Stimulated activated CD8-positive, alpha-beta memory T cell treated with anti-CD3 and anti-CD28 coated beads, Interleukin-7, amount 100 ng/mL, for 48 hours (primary cell): ENCODE data around the gene FAM98B.

Source experiments
- DNase-seq, 2 donors: peaks; one replicate each; pipeline ENCODE4 v3.0.0-alpha.2; 2020; ENCODE audit warnings: low read depth in 1 of 2; ENCODE audit errors: extremely low read depth in 1 of 2

Gene FAM98B

DNA sequence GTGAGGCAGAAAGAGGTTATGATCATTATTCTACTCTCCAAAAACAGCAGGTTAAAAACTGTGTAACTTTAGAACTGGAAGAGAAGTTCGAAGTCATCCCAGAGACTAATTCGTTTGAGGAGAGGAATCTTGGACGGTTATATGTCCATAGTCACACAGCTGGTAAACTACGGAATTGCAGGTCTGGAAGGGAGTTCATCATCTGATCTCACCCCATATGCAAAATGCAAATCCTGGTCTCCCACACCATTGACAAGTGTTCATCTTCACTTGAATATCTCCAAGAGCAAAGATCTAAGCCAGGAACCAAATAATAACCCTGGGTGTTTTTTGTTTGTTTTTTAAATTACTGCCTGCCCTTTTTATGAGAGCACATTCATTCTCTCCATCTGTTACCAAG, 53.1 kb downstream of the FAM98B start:
- DNase-seq: no peak

DNA sequence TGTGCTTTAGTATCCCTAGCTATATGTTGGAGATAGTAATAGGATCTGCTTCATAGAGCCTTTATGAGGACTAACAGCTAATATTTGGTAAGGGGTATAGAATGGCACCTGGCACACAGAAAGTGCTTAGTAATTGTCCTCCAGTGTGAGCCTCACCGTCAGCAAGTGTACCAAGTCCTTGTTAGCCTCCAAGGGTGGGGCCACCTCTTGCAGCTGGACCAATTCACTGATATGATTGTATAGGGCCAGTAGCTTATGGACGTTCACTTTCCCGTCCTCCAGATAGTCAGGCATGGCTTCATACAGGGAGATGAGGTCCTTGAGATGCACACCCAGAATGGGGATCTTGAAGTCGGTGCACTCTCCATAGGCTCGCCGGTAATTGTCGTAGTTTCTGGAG, 53.6 kb downstream of the FAM98B start:
- DNase-seq: no peak

DNA sequence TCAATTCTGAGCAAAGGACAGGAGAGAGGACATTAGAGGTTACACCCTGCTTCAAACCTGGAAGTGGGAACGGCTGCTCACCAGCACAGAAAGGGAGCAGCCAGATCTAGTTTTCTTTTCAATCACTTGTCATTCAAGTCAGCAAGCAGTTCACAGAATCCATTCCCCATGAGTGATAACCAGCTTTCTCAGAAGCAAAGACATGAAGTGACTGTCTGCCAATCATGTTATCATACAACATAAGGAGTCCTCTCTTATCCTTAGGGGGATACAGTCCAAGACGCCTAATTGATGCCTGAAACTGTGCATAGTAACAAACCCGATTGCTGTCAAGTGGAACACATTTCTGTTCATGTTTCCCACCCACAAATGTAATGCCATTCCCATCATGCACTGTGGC, 54.7 kb downstream of the FAM98B start:
- no peak for DNase-seq

DNA sequence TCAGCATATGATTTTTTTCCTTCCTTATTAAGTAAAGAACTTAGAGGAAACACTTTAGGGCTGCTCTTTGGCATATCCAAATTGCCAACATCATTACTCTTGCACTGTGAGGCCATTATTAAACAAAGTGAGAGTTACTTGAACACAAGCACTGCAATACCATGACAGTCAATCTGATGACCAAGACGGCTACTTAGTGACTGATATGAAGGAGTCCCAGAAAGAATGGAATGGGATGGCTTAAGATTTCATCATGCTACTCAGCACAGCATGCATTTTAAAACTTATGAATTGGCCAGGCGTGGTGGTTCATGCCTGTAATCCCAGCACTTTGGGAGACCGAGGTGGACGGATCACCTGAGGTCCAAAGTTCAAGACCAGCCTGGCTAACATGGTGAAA, 55.2 kb downstream of the FAM98B start:
- no peak for DNase-seq

DNA sequence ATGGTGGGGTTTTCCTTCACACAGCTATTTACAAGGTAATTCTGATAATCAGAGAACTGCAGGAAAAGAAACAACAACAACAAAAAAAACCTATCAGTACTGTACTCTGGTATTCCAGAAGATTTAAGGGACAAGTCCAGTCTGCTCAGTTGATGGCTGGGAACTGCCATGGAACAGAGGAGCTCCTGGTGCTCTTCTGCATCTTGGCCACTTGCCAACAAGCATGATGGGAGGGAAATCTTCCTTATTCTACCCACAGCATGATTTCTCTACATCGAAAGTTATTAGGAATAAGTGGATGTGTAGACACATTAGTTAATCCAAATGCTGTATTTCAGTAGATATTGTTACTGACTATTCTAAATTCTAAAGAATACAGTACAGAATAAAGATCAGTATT, 59.0 kb downstream of the FAM98B start:
- DNase-seq: no peak

DNA sequence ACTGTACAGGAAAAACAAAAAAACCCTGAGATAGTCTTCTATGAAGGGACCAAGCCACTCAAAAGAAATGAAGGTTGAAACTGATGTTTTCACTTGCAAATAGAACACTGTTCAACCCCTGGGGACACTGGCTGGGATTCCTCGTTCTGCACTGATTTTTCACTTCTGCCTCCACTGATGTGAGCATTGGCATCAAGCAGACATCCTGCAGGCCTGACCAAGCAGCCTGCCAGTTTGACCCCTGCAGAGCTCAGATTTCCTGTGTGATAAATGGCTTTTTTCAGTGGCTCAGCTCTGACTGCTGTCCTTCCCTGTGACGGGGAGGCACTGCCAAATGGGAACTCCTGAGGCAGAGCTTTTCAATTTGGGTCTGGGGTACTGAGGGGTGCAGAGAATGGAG, 60.7 kb downstream of the FAM98B start:
- no peak for DNase-seq

DNA sequence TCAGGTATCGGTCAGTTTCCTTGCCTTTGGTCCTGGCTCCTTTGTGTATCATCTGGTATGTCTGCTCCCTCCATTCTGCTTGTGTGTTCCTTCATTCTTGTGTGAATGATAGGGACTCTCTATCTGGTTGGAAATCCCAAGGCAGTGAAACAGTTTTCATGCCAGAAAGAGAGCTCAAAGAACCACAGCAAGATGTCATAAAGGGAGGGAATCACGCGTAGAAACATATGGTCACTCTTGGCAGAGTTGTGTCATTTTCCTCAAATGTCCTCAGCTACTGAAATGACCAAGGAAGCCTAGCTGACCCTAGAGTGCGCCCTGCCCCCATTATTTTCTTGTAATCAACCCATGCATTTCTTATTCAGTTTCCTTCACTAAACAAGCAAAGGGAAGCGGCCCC, 62.7 kb downstream of the FAM98B start:
- no peak for DNase-seq

DNA sequence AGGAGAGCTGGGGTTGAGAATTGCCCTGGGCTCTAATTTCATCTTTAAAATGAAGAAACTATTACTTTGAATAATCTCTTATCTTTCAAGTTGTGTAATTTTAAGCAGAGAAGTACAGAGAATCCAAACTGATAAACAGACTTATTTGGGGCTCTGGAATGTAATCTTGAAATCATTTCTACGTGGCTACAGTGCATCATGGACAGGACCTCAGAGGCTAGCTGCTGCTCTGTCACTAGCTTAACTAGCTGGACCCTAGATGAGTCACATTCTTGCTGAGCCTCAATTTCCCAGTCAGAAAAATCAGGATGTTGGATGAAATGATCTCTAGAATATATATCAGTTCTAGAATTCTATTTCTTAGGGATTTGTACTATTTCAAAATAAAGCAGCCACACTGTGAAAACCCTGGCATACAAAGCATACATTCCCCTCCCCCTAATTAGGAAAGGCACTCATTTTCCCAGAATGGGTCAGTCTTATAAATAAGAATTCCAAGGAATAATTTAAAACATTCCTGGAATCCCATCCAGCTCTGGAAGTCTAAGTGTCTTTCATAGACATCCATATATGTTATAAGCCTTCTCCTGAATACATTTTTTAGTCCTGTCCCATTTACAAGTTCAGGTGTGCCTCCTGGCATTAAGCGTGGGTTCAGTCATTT, 63.5 kb downstream of the FAM98B start:
- no peak for DNase-seq

DNA sequence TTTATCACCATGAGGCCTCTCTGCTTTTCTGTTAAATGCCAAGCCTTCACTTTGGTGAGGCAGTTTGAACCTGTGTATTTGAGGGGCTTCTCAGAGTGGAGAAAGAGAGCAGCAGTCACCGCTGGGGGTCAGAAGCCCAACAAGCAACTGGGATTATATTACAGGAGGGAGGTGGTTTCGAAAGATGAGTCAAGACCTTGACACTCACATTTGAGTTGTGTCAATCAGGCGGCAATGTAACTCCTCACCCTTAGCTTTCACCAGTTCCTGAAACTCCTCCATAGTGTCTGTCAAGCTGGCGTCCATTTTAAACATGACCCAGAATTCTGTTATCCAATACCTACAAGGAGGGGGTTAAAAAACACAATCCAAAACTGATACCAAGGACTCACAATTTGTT, 64.2 kb downstream of the FAM98B start:
- DNase-seq: no peak

DNA sequence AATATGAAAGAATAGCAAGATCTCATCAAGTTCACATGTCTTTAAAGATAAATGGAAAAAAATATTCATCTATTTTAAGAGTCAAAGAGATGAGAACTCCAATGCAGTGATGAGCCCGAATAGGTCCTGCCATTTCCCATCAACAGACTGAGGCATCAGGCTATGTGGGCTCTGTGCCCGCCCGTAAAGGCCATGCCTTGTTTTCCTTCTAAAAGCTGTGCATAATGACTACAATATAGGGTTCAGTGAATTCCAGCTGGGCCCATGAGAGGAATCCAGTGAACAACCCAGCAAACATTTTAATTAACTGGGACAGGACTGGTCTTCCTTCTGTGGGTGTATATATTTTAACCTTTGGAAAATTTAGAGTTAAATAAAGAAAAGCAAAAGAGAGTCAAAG, 66.1 kb downstream of the FAM98B start:
- DNase-seq: no peak

DNA sequence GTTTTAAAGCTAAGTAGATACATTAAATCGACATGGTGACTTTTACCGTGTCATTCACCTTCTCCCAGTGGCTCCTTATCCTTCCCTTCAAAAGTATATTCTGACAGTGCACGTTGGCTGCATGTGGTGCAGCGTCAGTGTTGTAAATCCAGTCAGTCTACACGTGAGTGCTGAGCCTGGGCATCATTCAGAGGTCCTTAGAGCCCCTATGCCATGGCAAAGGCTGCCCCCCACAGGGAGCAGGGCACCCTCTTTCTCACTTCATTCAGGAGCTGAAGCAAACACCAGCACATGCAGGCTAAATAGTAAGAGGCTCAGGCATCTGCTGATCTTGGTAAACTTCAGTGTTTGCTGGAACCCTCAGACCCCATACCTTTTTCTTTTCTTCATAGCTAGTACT, 67.4 kb downstream of the FAM98B start:
- no peak for DNase-seq

DNA sequence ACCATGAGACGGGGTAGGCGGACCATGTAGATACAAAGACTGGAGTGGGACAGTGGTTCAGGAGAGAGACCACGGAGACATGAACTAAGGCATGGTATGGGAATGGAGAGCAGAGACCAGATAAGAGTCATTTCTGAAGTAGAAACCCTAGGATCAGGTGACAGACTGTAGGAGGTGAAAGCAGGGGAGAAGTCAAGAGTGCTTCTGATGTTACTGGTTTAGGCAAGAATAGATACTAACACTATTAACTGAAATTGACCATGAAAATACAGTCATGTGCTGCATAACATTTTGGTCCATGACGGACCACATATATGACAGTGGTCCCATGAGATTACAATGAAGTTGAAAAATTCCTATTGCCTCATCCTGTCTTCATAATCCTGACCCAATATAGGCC, 69.0 kb downstream of the FAM98B start:
- no peak for DNase-seq

DNA sequence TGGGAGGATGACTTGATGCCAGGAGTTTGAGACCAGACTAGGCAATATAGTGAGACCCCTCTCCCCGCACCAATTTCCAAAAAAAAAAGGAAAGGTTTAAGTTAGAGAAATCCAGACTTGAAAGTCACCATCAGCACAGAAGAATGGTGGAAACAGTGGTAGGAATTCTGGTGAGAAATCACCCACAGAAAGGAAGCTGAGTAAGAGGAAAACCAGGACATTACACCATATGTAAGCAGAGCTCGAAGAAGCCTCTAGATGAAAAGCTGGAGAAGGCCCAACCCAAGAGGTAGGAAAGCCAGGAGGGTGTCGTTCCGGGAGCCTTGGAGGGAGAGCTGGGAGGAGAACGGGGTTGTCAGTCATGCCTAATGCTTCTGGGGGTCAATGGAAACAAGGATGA, 70.2 kb downstream of the FAM98B start:
- DNase-seq: no peak

DNA sequence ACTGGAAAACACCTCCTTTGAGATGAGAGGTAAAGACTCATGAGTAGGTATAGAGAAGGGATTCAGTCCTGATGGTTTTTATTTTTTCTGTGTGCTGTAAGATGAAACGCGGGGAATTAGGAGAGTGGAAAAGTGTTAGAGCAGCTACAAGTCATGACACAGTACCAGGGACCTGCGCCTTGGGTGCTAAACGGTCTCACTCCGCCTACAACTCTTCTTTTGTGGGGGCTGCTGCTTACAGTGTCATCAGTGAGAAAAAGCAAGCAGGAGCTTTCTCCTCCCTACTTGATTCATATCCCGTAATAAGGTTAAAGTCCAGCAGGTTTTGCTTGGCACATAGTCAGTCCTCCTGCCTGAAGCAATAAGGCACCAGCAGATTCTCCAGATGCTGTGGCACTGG, 71.6 kb downstream of the FAM98B start:
- no peak for DNase-seq

DNA sequence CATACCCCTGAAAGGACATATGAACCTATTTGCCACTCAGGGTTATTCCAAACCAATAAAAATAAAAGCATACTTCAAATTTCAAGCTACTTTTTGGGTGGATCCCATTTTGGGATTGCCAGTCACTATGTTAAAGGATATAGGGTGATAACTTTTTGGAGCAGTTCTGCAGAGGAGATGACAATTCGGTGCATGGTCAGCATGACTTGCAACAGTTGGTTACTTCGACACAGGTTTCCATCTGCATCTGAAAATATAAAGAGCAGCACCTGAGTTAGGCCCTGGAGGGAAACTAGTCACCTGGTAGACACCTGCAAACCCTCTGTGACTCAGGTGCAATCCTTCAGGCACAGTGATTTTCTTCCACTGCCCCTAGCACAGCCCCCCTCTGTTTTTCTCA, 72.2 kb downstream of the FAM98B start:
- DNase-seq: no peak

DNA sequence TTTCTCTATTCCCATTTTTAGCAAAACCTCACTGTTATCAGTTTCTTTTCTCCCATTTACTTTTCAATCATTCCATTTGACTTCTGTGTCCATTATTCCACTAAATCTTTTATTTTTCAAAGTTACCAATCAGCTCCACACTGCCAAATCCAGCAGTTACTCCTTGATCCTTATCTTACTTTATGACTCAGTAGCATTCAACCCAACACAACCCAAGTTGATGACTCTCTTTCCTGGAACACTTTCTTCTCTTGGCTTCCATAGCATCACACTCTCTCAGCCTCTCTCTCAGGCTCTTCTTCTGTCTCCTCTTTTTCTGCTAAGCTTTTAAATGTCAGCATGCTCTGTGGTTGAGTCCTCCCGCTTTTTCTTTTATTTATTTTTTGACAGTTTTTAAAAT, 74.4 kb downstream of the FAM98B start:
- no peak for DNase-seq

DNA sequence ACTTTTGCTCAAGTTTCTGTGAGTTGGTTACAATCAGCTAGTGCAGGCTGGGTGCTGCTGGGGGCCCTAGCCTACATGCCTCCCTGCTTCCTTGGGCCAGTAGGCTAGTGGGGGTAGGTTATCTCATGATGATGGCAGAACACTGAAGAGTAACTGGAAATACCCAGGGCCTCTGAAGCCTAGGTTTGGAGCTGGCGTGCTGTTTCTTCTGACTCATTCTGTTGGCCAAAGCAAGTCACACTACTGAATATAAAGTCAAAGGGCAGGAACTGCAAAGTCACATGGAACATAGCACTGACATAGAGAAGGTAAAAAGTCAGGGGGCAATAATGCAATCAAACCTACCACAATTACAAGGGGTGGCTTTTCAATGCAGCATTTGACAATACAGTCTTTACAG, 76.2 kb downstream of the FAM98B start:
- DNase-seq: peak in 1 of 2 donors; percentile 25

DNA sequence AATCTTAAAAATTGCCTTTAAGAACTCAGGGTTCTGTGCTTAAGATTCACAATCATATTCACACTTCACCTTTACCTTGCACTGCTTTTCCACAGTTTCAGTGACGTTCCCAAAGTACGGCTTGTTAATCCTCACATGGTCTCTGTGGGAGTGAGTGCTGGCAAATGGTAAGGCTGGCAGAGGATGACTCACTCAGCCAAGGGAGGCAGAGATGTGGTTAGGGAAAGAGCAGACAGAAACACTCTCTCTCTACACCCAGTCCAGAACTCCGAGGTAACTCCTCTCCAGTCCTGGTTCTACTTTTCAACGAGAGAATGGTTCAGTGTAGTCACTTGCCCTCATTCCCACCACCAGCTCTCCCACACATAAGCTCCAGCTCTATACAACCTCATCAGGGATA, 77.6 kb downstream of the FAM98B start:
- no peak for DNase-seq

DNA sequence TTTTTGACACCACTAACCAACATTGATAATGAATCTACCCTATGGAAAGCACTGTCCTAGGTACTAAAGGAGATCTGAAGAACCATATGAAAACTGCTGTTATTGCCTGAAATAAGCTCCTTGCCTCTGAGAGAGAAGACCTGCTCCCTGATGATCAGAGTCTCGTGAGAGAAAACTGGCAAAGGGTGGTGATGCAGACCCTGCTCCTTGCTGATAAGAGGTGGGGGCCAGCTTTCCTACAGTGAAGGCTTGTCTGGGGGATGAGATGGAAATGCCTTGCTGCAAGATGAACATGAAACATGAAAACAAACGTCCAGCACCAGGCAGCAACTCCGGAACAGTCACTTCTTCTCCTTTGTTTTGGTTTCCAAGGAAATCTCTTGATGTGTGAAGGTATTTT, 78.8 kb downstream of the FAM98B start:
- no peak for DNase-seq

DNA sequence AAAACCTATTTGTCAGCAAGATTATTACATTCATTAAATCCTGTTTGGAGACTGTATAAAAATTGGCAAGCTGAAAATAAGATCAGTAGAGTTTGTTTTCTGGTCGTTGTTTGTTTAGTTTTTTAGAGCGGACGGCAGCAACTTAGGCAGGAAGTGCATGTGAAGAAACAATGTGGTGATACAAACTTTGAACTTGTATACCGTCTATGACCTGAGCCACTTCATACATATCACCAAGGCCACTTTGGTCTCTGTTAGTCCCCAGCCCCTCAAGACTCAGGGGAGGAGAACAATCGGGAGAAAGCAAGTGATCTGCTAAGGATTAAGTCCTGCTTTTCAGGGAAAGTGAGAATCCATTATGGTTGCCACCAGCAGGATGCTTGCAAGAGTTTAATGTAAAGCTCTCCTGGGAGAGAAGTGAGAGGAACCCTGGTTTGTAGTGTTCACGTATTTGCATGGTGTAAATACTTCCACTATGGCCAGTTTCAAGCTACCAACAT, 79.5 kb downstream of the FAM98B start:
- no peak for DNase-seq

DNA sequence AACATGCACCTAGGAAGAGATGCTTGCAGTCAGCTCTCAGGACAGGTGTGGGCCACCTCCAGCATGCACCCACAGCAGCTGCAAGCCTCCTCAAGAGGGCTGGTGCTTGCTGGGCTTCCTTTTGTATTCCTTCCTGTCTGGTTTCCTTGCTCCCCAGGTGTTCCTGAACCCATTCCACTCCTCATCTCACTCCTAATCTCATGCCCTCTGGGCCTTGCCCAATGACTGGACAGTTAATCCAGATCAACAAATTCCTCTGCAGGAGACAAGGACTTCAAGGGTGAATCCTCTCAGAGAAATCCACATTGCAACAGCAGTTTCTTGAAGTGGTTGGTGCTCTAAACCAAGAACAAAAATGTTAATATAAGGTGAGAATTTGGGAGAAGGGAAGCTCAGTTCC, 80.0 kb downstream of the FAM98B start:
- no peak for DNase-seq

DNA sequence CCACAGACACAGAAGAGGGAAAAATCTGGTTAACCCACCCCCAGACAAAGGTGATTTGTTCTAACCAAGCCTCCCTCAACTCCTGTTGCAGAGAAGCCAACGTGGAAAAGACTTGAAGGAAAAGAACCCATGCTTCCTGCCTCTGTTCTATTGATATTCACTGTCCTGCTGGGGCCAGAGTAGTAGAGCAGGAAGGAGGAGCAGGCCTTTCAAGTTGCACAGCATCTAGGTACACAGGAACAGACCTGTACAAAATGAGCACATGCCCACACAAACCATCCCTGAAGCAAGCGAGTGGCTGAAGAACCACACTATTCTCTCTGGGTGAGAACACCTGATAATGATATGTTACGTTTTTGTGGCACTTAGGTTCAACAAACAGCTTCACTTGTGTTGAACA, 80.8 kb downstream of the FAM98B start:
- DNase-seq: no peak

DNA sequence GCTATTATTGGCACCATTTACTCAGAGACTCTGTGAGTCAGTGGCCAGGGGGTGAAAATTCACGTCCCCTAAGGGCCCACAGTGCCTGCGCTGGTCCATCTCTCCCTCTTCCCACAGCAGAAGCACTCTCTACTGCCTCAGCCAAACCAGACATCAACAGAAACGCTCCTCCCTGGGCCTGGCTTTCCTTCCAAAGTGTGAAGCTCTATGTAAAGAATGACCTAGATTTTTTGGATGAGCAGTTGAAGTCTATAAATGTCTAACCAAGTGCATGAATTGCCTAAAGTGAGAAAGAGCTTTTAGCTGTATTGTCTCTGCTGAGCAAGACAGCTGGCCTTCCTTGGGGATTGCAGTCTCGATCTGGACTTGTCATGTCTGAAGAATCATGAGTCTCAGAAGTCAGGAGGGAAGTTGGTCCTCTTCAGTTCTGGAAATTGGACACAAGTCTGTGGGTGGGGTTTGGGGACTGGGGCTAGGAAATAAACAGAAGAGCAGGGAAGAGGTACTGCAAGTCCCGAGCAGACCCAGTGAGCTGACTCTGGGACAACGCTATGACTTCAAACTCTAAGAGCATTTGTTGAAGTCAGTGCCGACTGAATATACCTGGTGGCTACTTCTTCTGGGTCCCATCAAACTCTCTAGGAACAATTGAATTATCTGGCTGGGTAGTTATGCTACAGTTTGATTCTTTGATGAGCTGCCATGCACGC, 81.7 kb downstream of the FAM98B start:
- DNase-seq: no peak
